Thyroid gland (tissue), 4 donors: Measurements from ENCODE around the gene HHIPL1. TPM values are rescaled to one million over a fixed set of nuclear protein-coding genes. Genes with fewer than 3 reads are reported as not detected.

Source experiments
- DNase-seq, 2 donors: peaks; one replicate each; pipeline ENCODE4 v3.0.0-alpha.2; 2019
- H3K27ac ChIP-seq, 3 donors: fragments of 200-600 bp; sonication (generic); 1 replicate in 2 of 3; 2 replicates in 1 of 3; pipeline ENCODE4 v1.5.1; 2016 to 2019; ENCODE audit warnings: mild to moderate bottlenecking in 1 of 3, moderate library complexity in 1 of 3
- H3K27me3 ChIP-seq: fragments of 200-600 bp; sonication (generic); one replicate; pipeline ENCODE4 v1.5.1; 2019
- H3K36me3 ChIP-seq, 2 donors: fragments of 200-600 bp; sonication (generic); one replicate each; pipeline ENCODE4 v1.5.1; 2016 to 2019
- H3K4me1 ChIP-seq, 2 donors: fragments of 200-600 bp; sonication (generic); one replicate each; pipeline ENCODE4 v1.5.1; 2017 to 2019
- H3K4me3 ChIP-seq, 3 donors: fragments of 200-600 bp; sonication (generic); replicated peaks in 1 of 3; 1 replicate in 2 of 3; 2 replicates in 1 of 3; pipeline ENCODE4 v1.5.1; 2016; ENCODE audit warnings: mild to moderate bottlenecking in 1 of 3
- H3K9me3 ChIP-seq: fragments of 200-600 bp; sonication (generic); one replicate; pipeline ENCODE4 v1.5.1; 2017
- CTCF ChIP-seq, 6 experiments: fragments of 200-600 bp in 3 of 6; fragments of 450-650 bp in 3 of 6; sonication (generic) in 3 of 6; IDR thresholded peaks; one replicate each; pipeline ENCODE4 v1.5.1; 2016 to 2019; ENCODE audit warnings: antibody characterized with exemption in 6 of 6, mild to moderate bottlenecking in 2 of 6, inconsistent platforms in 1 of 6, moderate library complexity in 1 of 6
- POLR2A ChIP-seq, 2 donors: fragments of 450-650 bp; IDR thresholded peaks; one replicate each; pipeline ENCODE4 v1.6.1; 2017; ENCODE audit warnings: antibody characterized with exemption in 2 of 2, mild to moderate bottlenecking in 2 of 2, moderate library complexity in 1 of 2
- WGBS, 2 donors: methylation state at CpG; one replicate each; pipeline ENCODE4 v1.1.5; 2017; 5-methylcytosine and 5-hydroxymethylcytosine counted together
- intact Hi-C: fragments of 100-400 bp; cut with DNase I; formaldehyde crosslinking; loops from one replicate; pipeline ENCODE4 v1.15.1; 2023
- total RNA-seq, 4 donors: library from RNA; depleted of rRNA; stranded (reverse); fragments of >200 nt; gene quantifications; one replicate each; pipeline ENCODE4 v1.2.3, GENCODE V29; 2016

The HHIPL1 gene
- total RNA-seq, 4 donors from 2014 or later, result 0.98 to 2.7 (median 1.1) TPM

DNA sequence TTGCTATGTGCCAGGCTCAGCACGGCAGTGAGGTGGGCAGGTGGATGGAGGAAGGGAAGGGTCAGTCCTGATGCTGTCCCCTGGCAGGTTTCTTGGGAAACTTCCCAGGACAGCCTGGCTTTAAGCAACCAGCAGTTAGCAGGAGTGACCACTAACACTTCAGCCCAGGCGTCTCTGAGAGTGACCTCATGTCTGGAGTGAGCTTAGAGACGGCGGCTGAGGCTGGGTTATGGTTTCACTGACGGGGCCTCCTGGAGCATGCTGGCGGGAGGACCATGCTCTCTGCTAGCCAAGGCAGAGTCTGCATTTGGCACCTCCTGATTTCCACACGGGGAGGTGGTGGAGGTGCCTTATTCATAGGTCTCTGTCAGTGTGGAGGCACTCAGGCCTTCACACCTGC lies 2.5 kb downstream of the HHIPL1 start:
- DNase-seq, result no peak
- Histone ChIP-seq H3K27ac (no peak overlapping the region), H3K27me3 (no peaks in the 10 kb centered on the region), H3K4me3 (no peak overlapping the region), H3K4me1 (peaks cover 0 to 8% of the 10 kb centered on the region in 2 donors), H3K9me3 (no peaks in the 10 kb centered on the region), H3K36me3 (no peaks in the 10 kb centered on the region)
- TF ChIP-seq CTCF (IDR thresholded peaks at IDR 0.05), result no peak
- intact Hi-C loops, result no loop called here
- 67 to 89% methylated on average over 7 of the region's 7 CpGs for WGBS, 2 donors

- peaks cover 0 to 8% of the 10 kb centered on the region in 2 donors for H3K4me1 ChIP-seq
- no peak overlapping the region for H3K27ac ChIP-seq
- intact Hi-C loops, result no loop called here
- no peak for TF ChIP-seq POLR2A (IDR thresholded peaks at IDR 0.05)
- no peak for TF ChIP-seq CTCF (IDR thresholded peaks at IDR 0.05)
- H3K27me3 ChIP-seq, result no peaks in the 10 kb centered on the region
- H3K9me3 ChIP-seq, result no peaks in the 10 kb centered on the region
- no peaks in the 10 kb centered on the region for H3K36me3 ChIP-seq
- H3K4me3 ChIP-seq, result no peak overlapping the region
- 87% methylated on average over 8 of the region's 8 CpGs for WGBS, 2 donors
- DNase-seq, result no peak
Measured at GRCh38 chr14:99648027-99648784, 3.3 kb downstream of the HHIPL1 start.

DNA sequence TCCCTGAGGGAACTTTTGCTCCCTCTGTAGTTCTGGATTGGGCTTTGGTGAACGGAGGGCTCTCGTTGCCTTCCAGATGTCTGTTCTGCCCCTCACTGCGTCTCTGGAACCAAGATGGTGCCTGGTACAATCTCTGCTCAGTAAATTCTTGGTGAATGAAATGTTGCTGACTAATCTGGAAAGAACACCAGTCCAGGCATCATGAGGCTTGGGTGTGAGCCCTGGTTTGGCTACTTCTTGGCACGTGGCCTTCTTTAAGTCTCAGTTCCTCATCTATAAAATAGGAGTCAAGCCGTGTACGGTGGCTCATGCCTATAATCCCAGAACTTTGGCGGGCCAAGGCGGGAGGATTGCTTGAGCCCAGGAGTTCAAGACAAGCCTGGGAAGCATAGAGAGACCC lies 4.3 kb downstream of the HHIPL1 start:
- 86 to 89% methylated on average over 6 to 8 of the region's 8 CpGs for whole genome bisulfite sequencing, 2 donors
- H3K36me3 ChIP-seq, result no peaks in the 10 kb centered on the region
- DNase-seq, result no peak
- no peaks in the 10 kb centered on the region for H3K27me3 ChIP-seq
- intact Hi-C loops, result no loop called here
- peaks cover 0 to 8% of the 10 kb centered on the region in 2 donors for H3K4me1 ChIP-seq
- H3K4me3 ChIP-seq, result no peak overlapping the region
- no peak overlapping the region for H3K27ac ChIP-seq
- H3K9me3 ChIP-seq, result no peaks in the 10 kb centered on the region
- no peak for TF ChIP-seq POLR2A (IDR thresholded peaks at IDR 0.05)
- no peak for TF ChIP-seq CTCF (IDR thresholded peaks at IDR 0.05)

GRCh38 chr14:99649643-99650042 lies 4.7 kb downstream of the HHIPL1 start:
- WGBS, 2 donors, result 80 to 88% methylated on average over 8 of the region's 8 CpGs
- no peak for DNase-seq
- Histone ChIP-seq H3K27me3 (no peaks in the 10 kb centered on the region), H3K36me3 (no peaks in the 10 kb centered on the region), H3K4me3 (no peak overlapping the region), H3K4me1 (peaks cover 0 to 8% of the 10 kb centered on the region in 2 donors), H3K27ac (no peak overlapping the region), H3K9me3 (no peaks in the 10 kb centered on the region)
- intact Hi-C loops, result no loop called here
- no peak for TF ChIP-seq POLR2A (IDR thresholded peaks at IDR 0.05)
- TF ChIP-seq CTCF (IDR thresholded peaks at IDR 0.05), result no peak

- Histone ChIP-seq H3K9me3 (no peaks in the 10 kb centered on the region), H3K4me1 (peaks cover 0 to 4% of the 10 kb centered on the region in 2 donors), H3K27ac (no peak overlapping the region), H3K27me3 (no peaks in the 10 kb centered on the region), H3K36me3 (no peaks in the 10 kb centered on the region), H3K4me3 (no peak overlapping the region)
- no peak for TF ChIP-seq POLR2A (IDR thresholded peaks at IDR 0.05)
- TF ChIP-seq CTCF (IDR thresholded peaks at IDR 0.05), result no peak
- WGBS, 2 donors, result 84 to 88% methylated on average over 8 of the region's 9 CpGs
- no peak for DNase-seq
- intact Hi-C loops, result no loop called here
Measured at GRCh38 chr14:99650189-99650588, 5.3 kb downstream of the HHIPL1 start.
